GM23248 (cell line): ENCODE results near the gene UROD. TPM values are rescaled to one million over a fixed set of nuclear protein-coding genes. Genes with fewer than 3 reads are reported as not detected.

Experiments
- DNase-seq: peaks from one replicate; pipeline ENCODE4 v3.0.0-alpha.2; 2015
- H2AFZ ChIP-seq: fragments of 200-600 bp; sonication (generic); 2 replicates; pipeline ENCODE4 v1.6.1; 2016; ENCODE audit warnings: antibody characterized with exemption
- H3F3A ChIP-seq: fragments of 200-600 bp; sonication (generic); 2 replicates; pipeline ENCODE4 v1.6.1; 2016; ENCODE audit warnings: mild to moderate bottlenecking, antibody characterized with exemption, mixed run types; ENCODE audit not compliant: insufficient read depth
- H3K27ac ChIP-seq: fragments of 200-600 bp; sonication (generic); 2 replicates; pipeline ENCODE4 v1.5.1; 2016; ENCODE audit warnings: mild to moderate bottlenecking
- H3K27me3 ChIP-seq: fragments of 200-600 bp; sonication (generic); replicated peaks from 2 replicates; pipeline ENCODE4 v1.6.1; 2016; ENCODE audit warnings: mild to moderate bottlenecking; ENCODE audit not compliant: insufficient read depth
- H3K36me3 ChIP-seq: fragments of 200-600 bp; sonication (generic); 2 replicates; pipeline ENCODE4 v1.6.1; 2016; ENCODE audit warnings: low read depth, mild to moderate bottlenecking
- H3K4me1 ChIP-seq: fragments of 200-600 bp; sonication (generic); 2 replicates; pipeline ENCODE4 v1.6.1; 2016; ENCODE audit warnings: mild to moderate bottlenecking; ENCODE audit not compliant: insufficient read depth
- H3K4me2 ChIP-seq: fragments of 200-600 bp; sonication (generic); one replicate; pipeline ENCODE4 v1.6.1; 2016; ENCODE audit warnings: mild to moderate bottlenecking; ENCODE audit not compliant: unreplicated experiment
- H3K4me3 ChIP-seq: fragments of 200-600 bp; sonication (generic); 2 replicates; pipeline ENCODE4 v1.5.1; 2016; ENCODE audit warnings: mild to moderate bottlenecking
- H3K79me2 ChIP-seq: fragments of 200-600 bp; sonication (generic); 2 replicates; pipeline ENCODE4 v1.6.1; 2016; ENCODE audit warnings: mild to moderate bottlenecking; ENCODE audit not compliant: insufficient read depth
- H3K9ac ChIP-seq: fragments of 200-600 bp; sonication (generic); 2 replicates; pipeline ENCODE4 v1.6.1; 2016; ENCODE audit warnings: mild to moderate bottlenecking
- H3K9me2 ChIP-seq: fragments of 200-600 bp; sonication (generic); 2 replicates; pipeline ENCODE4 v1.6.1; 2016; ENCODE audit warnings: mixed run types, mild to moderate bottlenecking, moderate library complexity; ENCODE audit not compliant: insufficient read depth
- H3K9me3 ChIP-seq: fragments of 200-600 bp; sonication (generic); one replicate; pipeline ENCODE4 v1.6.1; 2017; ENCODE audit warnings: low read depth
- H4K20me1 ChIP-seq: fragments of 200-600 bp; sonication (generic); 2 replicates; pipeline ENCODE4 v1.6.0; 2016; ENCODE audit not compliant: insufficient read depth
- EZH2 ChIP-seq: fragments of 200-600 bp; sonication (generic); IDR thresholded peaks from 2 replicates; pipeline ENCODE4 v1.6.1; 2018; ENCODE audit warnings: antibody characterized with exemption, mild to moderate bottlenecking; ENCODE audit not compliant: insufficient read depth, poor library complexity, severe bottlenecking
- EZH2phosphoT487 ChIP-seq: fragments of 200-600 bp; sonication (generic); IDR thresholded peaks from 2 replicates; pipeline ENCODE4 v1.6.1; 2018; ENCODE audit warnings: antibody characterized with exemption, moderate library complexity, mild to moderate bottlenecking, low read depth; ENCODE audit not compliant: insufficient read depth
- WGBS, 2 experiments: methylation state at CpG; one replicate each; pipeline ENCODE4 v1.1.6; 2015 to 2017; ENCODE audit warnings: low lambda C conversion rate in 2 of 2, low coverage in 1 of 2; ENCODE audit errors: missing lambda C conversion rate in 2 of 2; 5-methylcytosine and 5-hydroxymethylcytosine counted together
- in situ Hi-C: fragments of 300-500 bp; cut with MboI; formaldehyde crosslinking; loops from 2 replicates; pipeline ENCODE4 v1.15.0; 2020
- polyA plus RNA-seq: library from polyadenylated mRNA; unstranded; fragments of >200 nt; fragmentation: Nextera tagmentation; extraction: Ambion mirVana; gene quantifications from 2 replicates; pipeline ENCODE4 v1.2.1, GENCODE V29; 2016
- total RNA-seq: library from RNA; depleted of rRNA; stranded (reverse); fragments of >200 nt; shearing (Covaris generic); gene quantifications from 2 replicates; pipeline ENCODE4 v1.2.3, GENCODE V29; 2014

The UROD gene
- total and polyA plus RNA-seq, 2 experiments from 2014 or later = 103 to 141 TPM

- Histone ChIP-seq H3K4me2 (no peak overlapping the region), H3K27ac (no peak overlapping the region), H3K9me2 (no peaks in the 10 kb centered on the region), H2AFZ (no peak overlapping the region), H3K9ac (no peak overlapping the region), H3K9me3 (no peaks in the 10 kb centered on the region), H3K4me1 (peaks cover 7% of the 10 kb centered on the region), H3F3A (no peaks in the 10 kb centered on the region), H3K79me2 (peaks cover 19% of the 10 kb centered on the region), H4K20me1 (no peaks in the 10 kb centered on the region), H3K27me3 (no peaks in the 10 kb centered on the region), H3K4me3 (no peak overlapping the region), H3K36me3 (no peaks in the 10 kb centered on the region)
- no peak for TF ChIP-seq EZH2
- no peak for TF ChIP-seq EZH2phosphoT487
- in situ Hi-C loops = no loop called here
- DNase-seq = no peak
- 88 to 90% methylated on average over 24 of the region's 24 CpGs for WGBS, 2 experiments
Observed at GRCh38 chr1:44988531-44989156, 23.4 kb upstream of the UROD start.

GRCh38 chr1:44994309-44994898, 17.6 kb upstream of the UROD start:
- H4K20me1 ChIP-seq = no peaks in the 10 kb centered on the region
- no peak for DNase-seq
- H3K4me1 ChIP-seq = no peaks in the 10 kb centered on the region
- TF ChIP-seq EZH2phosphoT487 = no peak
- no peak for TF ChIP-seq EZH2
- H3K4me2 ChIP-seq = no peak overlapping the region
- in situ Hi-C loops = no loop called here
- WGBS, 2 experiments = 63% methylated on average over 7 of the region's 7 CpGs
- no peaks in the 10 kb centered on the region for H3K36me3 ChIP-seq
- no peaks in the 10 kb centered on the region; the same call in 1 of the 2 replicates for H3F3A ChIP-seq
- H2AFZ ChIP-seq = no peak overlapping the region
- H3K4me3 ChIP-seq = no peak overlapping the region
- no peak overlapping the region for H3K27ac ChIP-seq
- no peaks in the 10 kb centered on the region for H3K79me2 ChIP-seq
- H3K9ac ChIP-seq = no peak overlapping the region
- no peaks in the 10 kb centered on the region for H3K9me3 ChIP-seq
- H3K27me3 ChIP-seq = no peaks in the 10 kb centered on the region
- no peaks in the 10 kb centered on the region for H3K9me2 ChIP-seq

GRCh38 chr1:44995467-44996238, 16.4 kb upstream of the UROD start:
- TF ChIP-seq EZH2 (no peak), EZH2phosphoT487 (no peak)
- no peaks in the 10 kb centered on the region for H3K9me2 ChIP-seq
- in situ Hi-C loops = no loop called here
- H3K9me3 ChIP-seq = no peaks in the 10 kb centered on the region
- DNase-seq = no peak
- no peak overlapping the region for H3K4me3 ChIP-seq
- no peaks in the 10 kb centered on the region for H4K20me1 ChIP-seq
- no peaks in the 10 kb centered on the region for H3K27me3 ChIP-seq
- no peaks in the 10 kb centered on the region for H3K79me2 ChIP-seq
- no peaks in the 10 kb centered on the region for H3K4me1 ChIP-seq
- no peaks in the 10 kb centered on the region for H3K36me3 ChIP-seq
- no peak overlapping the region for H3K27ac ChIP-seq
- H2AFZ ChIP-seq = no peak overlapping the region
- H3K9ac ChIP-seq = no peak overlapping the region
- 81 to 87% methylated on average over 7 of the region's 7 CpGs for WGBS, 2 experiments
- no peaks in the 10 kb centered on the region; the same call in 1 of the 2 replicates for H3F3A ChIP-seq
- no peak overlapping the region for H3K4me2 ChIP-seq

GRCh38 chr1:44999232-44999631, 12.8 kb upstream of the UROD start:
- Histone ChIP-seq H3F3A (no peaks in the 10 kb centered on the region; the same call in 1 of the 2 replicates), H3K27me3 (no peaks in the 10 kb centered on the region), H3K4me2 (no peak overlapping the region), H4K20me1 (no peaks in the 10 kb centered on the region), H3K27ac (no peak overlapping the region), H3K4me3 (no peak overlapping the region), H3K9ac (no peak overlapping the region), H3K36me3 (no peaks in the 10 kb centered on the region; the same call in 1 of the 2 replicates), H3K4me1 (no peaks in the 10 kb centered on the region), H3K79me2 (no peaks in the 10 kb centered on the region), H2AFZ (no peak overlapping the region), H3K9me2 (no peaks in the 10 kb centered on the region), H3K9me3 (no peaks in the 10 kb centered on the region)
- DNase-seq = no peak
- WGBS, 2 experiments = 84 to 86% methylated on average over 3 of the region's 3 CpGs
- in situ Hi-C loops = no loop called here
- no peak for TF ChIP-seq EZH2
- TF ChIP-seq EZH2phosphoT487 = no peak
